Sigmoid colon (tissue), 7 donors: ENCODE measurements around the gene METTL8. TPM values are rescaled to one million over a fixed set of nuclear protein-coding genes. Genes with fewer than 3 reads are reported as not detected.
"Not testable (repeated sequence)": the region's sequence is repeated elsewhere in the genome, so short reads cannot be mapped to it uniquely, and the experiment has no call there.

ENCODE experiments used
- DNase-seq: peaks from one replicate; pipeline ENCODE4 v3.0.0-alpha.2; 2019
- H3K27ac ChIP-seq, 4 donors: fragments of 200-600 bp; sonication (generic); one replicate each; pipeline ENCODE4 v1.5.1; 2016 to 2019; ENCODE audit warnings: mild to moderate bottlenecking in 1 of 4
- H3K27me3 ChIP-seq, 3 donors: fragments of 200-600 bp; sonication (generic); one replicate each; pipeline ENCODE4 v1.5.1; 2019; ENCODE audit warnings: mild to moderate bottlenecking in 1 of 3
- H3K36me3 ChIP-seq, 4 donors: fragments of 200-600 bp; sonication (generic); one replicate each; pipeline ENCODE4 v1.5.1; 2016 to 2019
- H3K4me1 ChIP-seq, 4 donors: fragments of 200-600 bp; sonication (generic); one replicate each; pipeline ENCODE4 v1.5.1; 2017 to 2019
- H3K4me3 ChIP-seq, 4 donors: fragments of 200-600 bp; sonication (generic); one replicate each; pipeline ENCODE4 v1.5.1; 2017 to 2019; ENCODE audit warnings: mild to moderate bottlenecking in 2 of 4, moderate library complexity in 1 of 4
- H3K9me3 ChIP-seq, 4 donors: fragments of 200-600 bp in 3 of 4; sonication (generic) in 3 of 4; one replicate each; pipeline versions ENCODE4 v1.5.1 to v1.6.1; 2013 to 2019
- CTCF ChIP-seq, 4 experiments: fragments of 450-650 bp in 3 of 4; fragments of 200-600 bp in 1 of 4; IDR thresholded peaks; one replicate each; pipeline ENCODE4 v1.5.1; 2016 to 2019; ENCODE audit warnings: antibody characterized with exemption in 4 of 4, mild to moderate bottlenecking in 3 of 4, moderate library complexity in 2 of 4
- EP300 ChIP-seq, 4 donors: sonication (generic); formaldehyde crosslinking; IDR thresholded peaks; one replicate each; pipeline ENCODE4 v1.6.1; 2017; ENCODE audit warnings: antibody characterized with exemption in 4 of 4
- POLR2A ChIP-seq, 2 donors: fragments of 450-650 bp; IDR thresholded peaks; one replicate each; pipeline ENCODE4 v1.6.1; 2016; ENCODE audit warnings: antibody characterized with exemption in 2 of 2, mild to moderate bottlenecking in 2 of 2, moderate library complexity in 2 of 2
- POLR2AphosphoS5 ChIP-seq, 4 donors: sonication (generic); formaldehyde crosslinking; IDR thresholded peaks; one replicate each; pipeline ENCODE4 v1.6.1; 2017; ENCODE audit warnings: antibody characterized with exemption in 4 of 4
- WGBS, 2 donors: extraction: QIAGEN DNeasy Blood & Tissue Kit; methylation state at CpG; one replicate each; pipeline ENCODE4 v1.1.7; 2013; 5-methylcytosine and 5-hydroxymethylcytosine counted together
- intact Hi-C: fragments of 100-400 bp; cut with DNase I; formaldehyde crosslinking; loops from one replicate; pipeline ENCODE4 v1.15.1; 2023
- polyA plus RNA-seq, 3 donors: library from polyadenylated mRNA; stranded (reverse); fragments of 200-250 nt; gene quantifications; one replicate each; pipeline ENCODE4 v1.2.3, GENCODE V29; 2013
- total RNA-seq, 4 donors: library from RNA; depleted of rRNA; stranded (reverse); fragments of >200 nt; gene quantifications; one replicate each; pipeline ENCODE4 v1.1.0, GENCODE V29; 2016
- donor health status: healthy with polysubstance abuse.
- donor health status: Bipolar disorder and iron deficiency.
- donor health status: healthy.

METTL8 gene
- total and polyA plus RNA-seq, 7 donors = 3.0 to 42.7 (median 30.1) TPM

- Histone ChIP-seq H3K4me3 (peak overlapping the region in 2 of 4 donors; percentile 0 to 24), H3K9me3 (no peaks in the 10 kb centered on the region), H3K4me1 (peaks cover 0 to 46% (median 33%) of the 10 kb centered on the region in 4 donors), H3K36me3 (peaks cover 0 to 9% (median 0%) of the 10 kb centered on the region in 4 donors), H3K27me3 (no peaks in the 10 kb centered on the region), H3K27ac (peak overlapping the region; percentile 53 to 99 (median 93))
- no peak for DNase-seq
- intact Hi-C loops = loop anchor here (5.0 to 10.0 kb wide), 2 partner anchors 253 to 269 kb away; partner anchors contain the start of genes DYNC1I2 and TLK1
- WGBS, 2 donors = 96% methylated on average over 9 of the region's 9 CpGs
- TF ChIP-seq POLR2AphosphoS5 (IDR thresholded peaks at IDR 0.05) = no peak
- no peak for TF ChIP-seq POLR2A (IDR thresholded peaks at IDR 0.05)
- TF ChIP-seq CTCF (IDR thresholded peaks at IDR 0.05) = no peak
- no peak for TF ChIP-seq EP300 (IDR thresholded peaks at IDR 0.05)
Observed at GRCh38 chr2:171431677-171432167, 2.1 kb downstream of the METTL8 start.

- peaks cover 0 to 46% (median 33%) of the 10 kb centered on the region in 4 donors for H3K4me1 ChIP-seq
- DNase-seq = no peak
- H3K27me3 ChIP-seq = no peaks in the 10 kb centered on the region
- 98% methylated on average over 7 of the region's 7 CpGs for WGBS, 2 donors
- peak overlapping the region; percentile 53 to 99 (median 93) for H3K27ac ChIP-seq
- intact Hi-C loops = loop anchor here (5.0 to 10.0 kb wide), 2 partner anchors 254 to 268 kb away; partner anchors contain the start of genes DYNC1I2 and TLK1
- no peak for TF ChIP-seq POLR2AphosphoS5 (IDR thresholded peaks at IDR 0.05)
- no peak for TF ChIP-seq EP300 (IDR thresholded peaks at IDR 0.05)
- TF ChIP-seq POLR2A (IDR thresholded peaks at IDR 0.05) = no peak
- no peak for TF ChIP-seq CTCF (IDR thresholded peaks at IDR 0.05)
- no peaks in the 10 kb centered on the region for H3K9me3 ChIP-seq
- peak overlapping the region in 2 of 4 donors; percentile 0 to 24 for H3K4me3 ChIP-seq
- H3K36me3 ChIP-seq = peaks cover 0 to 1% (median 0%) of the 10 kb centered on the region in 4 donors
Observed at GRCh38 chr2:171430516-171431410, 3.0 kb downstream of the METTL8 start.

- H3K36me3 ChIP-seq, H3K4me3 ChIP-seq, H3K4me1 ChIP-seq, DNase-seq, H3K27me3 ChIP-seq, H3K9me3 ChIP-seq, H3K27ac ChIP-seq, intact Hi-C loops: not testable (repeated sequence)
- WGBS, 2 donors = 95 to 96% methylated on average over 2 of the region's 2 CpGs
Observed at GRCh38 chr2:171422710-171423495, 10.9 kb downstream of the METTL8 start.

GRCh38 chr2:171420728-171421563, 12.8 kb downstream of the METTL8 start:
- Histone ChIP-seq H3K36me3 (no peaks in the 10 kb centered on the region), H3K4me3 (no peak overlapping the region), H3K27ac (no peak overlapping the region), H3K9me3 (peaks cover 0 to 2% (median 0%) of the 10 kb centered on the region in 4 donors), H3K27me3 (no peaks in the 10 kb centered on the region), H3K4me1 (peaks cover 0 to under 1% (median under 1%) of the 10 kb centered on the region in 4 donors)
- 75 to 83% methylated on average over 3 of the region's 3 CpGs for WGBS, 2 donors
- TF ChIP-seq EP300 (IDR thresholded peaks at IDR 0.05) (no peak), CTCF (IDR thresholded peaks at IDR 0.05) (no peak), POLR2A (IDR thresholded peaks at IDR 0.05) (no peak), POLR2AphosphoS5 (IDR thresholded peaks at IDR 0.05) (no peak)
- intact Hi-C loops = no loop called here
- DNase-seq = no peak
